Measurements from ENCODE around the gene BIRC7. TPM values are rescaled to one million over a fixed set of nuclear protein-coding genes. Genes with fewer than 3 reads are reported as not detected.

The BIRC7 gene
- total and polyA plus RNA-seq, 2 of the 4 experiments (the other 2 are of a cell fraction), result not detected

- peak; percentile 92 for ATAC-seq (ENCODE audit: low read depth)
- H3K27ac ChIP-seq (ENCODE audit: insufficient read depth, low read length), result peak overlapping the region; percentile 87
- TF ChIP-seq CTCF (conservative IDR thresholded peaks at IDR 0.05; ENCODE audit: low read depth, low read length) (no peak), CHD1 (IDR thresholded peaks at IDR 0.05; ENCODE audit: low read depth, low read length) (no peak), FOS (IDR thresholded peaks at IDR 0.05; ENCODE audit: low read depth, low read length) (peak; percentile 98), USF2 (IDR thresholded peaks at IDR 0.05; ENCODE audit: low read depth, low read length) (peak; percentile 35; the same call in 1 of the 2 replicates), BHLHE40 (IDR thresholded peaks at IDR 0.05; ENCODE audit: low read depth, low read length) (peak; percentile 76), MXI1 (IDR thresholded peaks at IDR 0.05; ENCODE audit: borderline replicate concordance, low read depth, low read length) (no peak), POLR2A (IDR thresholded peaks at IDR 0.05; ENCODE audit: low read depth, low read length) (peak; percentile 56; the same call in 1 of the 2 replicates), NFE2L2 (IDR thresholded peaks at IDR 0.05; ENCODE audit: low read depth, low read length) (no peak), CEBPB (IDR thresholded peaks at IDR 0.05; ENCODE audit: low read depth, low read length) (no peak), MAZ (IDR thresholded peaks at IDR 0.05; ENCODE audit: borderline replicate concordance, low read depth, low read length) (no peak), ELK1 (IDR thresholded peaks at IDR 0.05; ENCODE audit: borderline replicate concordance, low read depth, low read length) (no peak), SMC3 (IDR thresholded peaks at IDR 0.05; ENCODE audit: low read depth, low read length) (no peak)
Measured at GRCh38 chr20:63232235-63233060, 3.3 kb upstream of the BIRC7 start.

More at GRCh38 chr20:63232235-63233060, 3.3 kb upstream of the BIRC7 start:
- intact Hi-C loops (cut with micrococcal nuclease), result loop anchor here (5.0 kb wide), 1 partner anchor 40 kb away; the partner anchor contains the start of gene ARFGAP1
- ChIA-PET POLR2A (ENCODE audit: unreplicated experiment) (interaction anchor here (0.5 kb wide), 1 partner anchor 41 kb away, joined by 5 read pairs; no protein-coding TSS in a partner anchor), CTCF (interaction anchor here (0.6 to 1.0 kb wide), 2 partner anchors 8 to 49 kb away, joined by 3 to 4 read pairs; no protein-coding TSS in a partner anchor)
- WGBS, 2 experiments (ENCODE audit: extremely low coverage in 2 of 2, insufficient read length in 1 of 2), result 6% methylated on average over 5 of the region's 18 CpGs; no CpG with 5 or more reads in 1 of the 2 experiments
- H3K9me1 ChIP-seq (ENCODE audit: insufficient read depth, low read length), result peaks cover 10% of the 10 kb centered on the region; the same call in 1 of the 2 replicates
- peak overlapping the region; percentile 73 for H2BK20ac ChIP-seq (ENCODE audit: low read depth, low read length)
- H3K4me3 ChIP-seq (ENCODE audit: insufficient read depth, low read depth, low read length), result no peak overlapping the region
- H2AFZ ChIP-seq (replicated peaks; ENCODE audit: low read length, poor library complexity), result peak overlapping the region; percentile 76
- no peaks in the 10 kb centered on the region for H3K79me1 ChIP-seq (ENCODE audit: low read depth in 1 of 2, low read length in 2 of 2)
- peak overlapping the region; percentile 19; the same call in 1 of the 2 replicates for H4K5ac ChIP-seq (ENCODE audit: low read depth, low read length)
- H3K4me2 ChIP-seq (ENCODE audit: low read depth, low read length), result peak overlapping the region; percentile 49
- H2BK15ac ChIP-seq (ENCODE audit: low read depth, low read length), result peak overlapping the region; percentile 60; the same call in 2 of the 3 replicates
- peak; percentile 96 for DNase-seq
- peak overlapping the region; percentile 84 for H4K91ac ChIP-seq (ENCODE audit: insufficient read depth, low read depth, low read length)
- peak overlapping the region; percentile 8 to 67; a peak in 3 of 4 replicates for H4K8ac ChIP-seq (ENCODE audit: low read depth in 2 of 2, low read length in 2 of 2)
- no peaks in the 10 kb centered on the region for H3K9me3 ChIP-seq (ENCODE audit: control insufficient read depth, insufficient read depth, low read length)
- H3K23ac ChIP-seq (ENCODE audit: low read depth, low read length), result peak overlapping the region; percentile 49
- peak overlapping the region; percentile 69 for H3K4ac ChIP-seq (ENCODE audit: low read depth, low read length)
- H2AK9ac ChIP-seq (replicated peaks; ENCODE audit: low read depth, low read length, poor library complexity), result peak overlapping the region; percentile 55
- peak overlapping the region; percentile 63 for H2BK5ac ChIP-seq (ENCODE audit: low read depth, low read length, poor library complexity, severe bottlenecking)
- peak overlapping the region; percentile 38; the same call in 1 of the 2 replicates for H3K18ac ChIP-seq (ENCODE audit: low read depth, low read length)
- H3K36me3 ChIP-seq (ENCODE audit: control insufficient read depth, insufficient read depth, low read length), result no peaks in the 10 kb centered on the region
- H2BK120ac ChIP-seq (ENCODE audit: low read depth, low read length), result peak overlapping the region; percentile 89
- no peaks in the 10 kb centered on the region for H3K27me3 ChIP-seq (ENCODE audit: control insufficient read depth, insufficient read depth, low read length)
- in situ Hi-C loops (cut with MboI; ENCODE audit: low sequenced_read_pairs), result loop anchor here (5.0 kb wide), 1 partner anchor 40 kb away; the partner anchor contains the start of gene ARFGAP1
- H2AK5ac ChIP-seq (ENCODE audit: low read depth, low read length), result peak overlapping the region; percentile 24; the same call in 1 of the 2 replicates
- dilution Hi-C loops (cut with HindIII; ENCODE audit: low sequenced_read_pairs, unreplicated experiment), result no loop called here
- H4K20me1 ChIP-seq (ENCODE audit: insufficient read depth, low read length), result peaks cover 3% of the 10 kb centered on the region; the same call in 1 of the 2 replicates
- H3K56ac ChIP-seq (ENCODE audit: extremely low read depth, insufficient read depth, low read length), result peak overlapping the region; percentile 56
- H3K4me1 ChIP-seq (ENCODE audit: control insufficient read depth, insufficient read depth, low read length), result peaks cover 22% of the 10 kb centered on the region
- peak overlapping the region; percentile 62 for H3K14ac ChIP-seq (replicated peaks; ENCODE audit: low read depth, low read length)
- peak overlapping the region; percentile 6; the same call in 1 of the 2 replicates for H3K9ac ChIP-seq (ENCODE audit: low read depth, low read length)
- no TSS peak for BruUV-seq (replicated peaks)

All from IMR-90 (cell line).